ENCODE data around the gene CP.
"Not testable (repeated sequence)": the region's sequence is repeated elsewhere in the genome, so short reads cannot be mapped to it uniquely, and the experiment has no call there.

CP gene

DNA sequence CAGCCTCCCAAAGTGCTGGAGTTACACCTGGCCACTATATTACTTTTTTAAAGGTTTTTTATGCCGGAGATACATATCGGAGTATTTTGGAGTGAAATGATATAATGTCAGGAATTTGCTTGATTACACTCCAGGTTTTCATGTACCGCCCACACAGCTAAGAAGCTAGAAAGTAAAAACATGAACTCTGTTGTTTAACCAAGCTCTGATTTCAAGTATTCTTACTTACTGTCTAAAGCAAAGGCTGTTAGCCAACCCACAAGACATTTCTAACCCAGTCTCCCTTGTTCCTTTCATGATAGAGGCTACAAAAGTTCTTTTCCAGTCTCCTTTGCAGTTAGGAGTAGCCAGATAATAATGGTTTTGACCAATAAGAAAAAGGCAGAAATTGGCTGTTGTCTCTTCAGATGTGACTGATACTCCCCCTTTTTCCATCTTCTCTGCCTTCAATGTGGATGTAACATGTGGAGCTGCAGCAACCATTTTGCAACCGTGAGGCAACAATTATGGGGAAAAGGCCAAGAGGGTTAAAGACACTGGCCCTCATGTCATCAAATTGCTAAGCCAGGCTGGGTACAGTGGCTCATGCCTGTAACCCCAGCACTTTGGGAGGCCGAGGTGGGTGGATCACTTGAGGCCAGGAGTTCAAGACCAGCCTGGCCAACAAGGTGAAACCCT lies 6.1 kb upstream of the CP start:
- no peak for DNase-seq (ENCODE audit: low read depth in 3 of 3)

DNA sequence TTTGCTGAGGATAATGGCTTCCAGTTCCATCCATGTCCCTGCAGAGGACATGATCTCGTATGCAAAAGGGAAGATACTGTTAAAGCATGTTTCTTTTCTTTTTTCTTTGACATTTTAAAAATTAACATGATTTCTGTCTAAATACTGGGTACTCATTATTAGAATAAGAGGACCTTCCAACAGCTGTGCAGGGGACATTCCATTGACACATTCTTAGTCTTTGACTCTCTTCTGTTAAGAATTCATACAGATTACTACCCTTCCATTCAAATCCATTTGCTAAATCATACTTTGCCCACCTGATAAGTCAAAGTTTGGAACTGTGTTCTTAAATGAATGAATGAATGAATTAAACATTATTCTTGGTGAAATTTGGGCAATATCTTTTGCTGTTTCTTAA lies 5.1 kb upstream of the CP start:
- no peak for DNase-seq (ENCODE audit: low read depth in 3 of 3)

DNA sequence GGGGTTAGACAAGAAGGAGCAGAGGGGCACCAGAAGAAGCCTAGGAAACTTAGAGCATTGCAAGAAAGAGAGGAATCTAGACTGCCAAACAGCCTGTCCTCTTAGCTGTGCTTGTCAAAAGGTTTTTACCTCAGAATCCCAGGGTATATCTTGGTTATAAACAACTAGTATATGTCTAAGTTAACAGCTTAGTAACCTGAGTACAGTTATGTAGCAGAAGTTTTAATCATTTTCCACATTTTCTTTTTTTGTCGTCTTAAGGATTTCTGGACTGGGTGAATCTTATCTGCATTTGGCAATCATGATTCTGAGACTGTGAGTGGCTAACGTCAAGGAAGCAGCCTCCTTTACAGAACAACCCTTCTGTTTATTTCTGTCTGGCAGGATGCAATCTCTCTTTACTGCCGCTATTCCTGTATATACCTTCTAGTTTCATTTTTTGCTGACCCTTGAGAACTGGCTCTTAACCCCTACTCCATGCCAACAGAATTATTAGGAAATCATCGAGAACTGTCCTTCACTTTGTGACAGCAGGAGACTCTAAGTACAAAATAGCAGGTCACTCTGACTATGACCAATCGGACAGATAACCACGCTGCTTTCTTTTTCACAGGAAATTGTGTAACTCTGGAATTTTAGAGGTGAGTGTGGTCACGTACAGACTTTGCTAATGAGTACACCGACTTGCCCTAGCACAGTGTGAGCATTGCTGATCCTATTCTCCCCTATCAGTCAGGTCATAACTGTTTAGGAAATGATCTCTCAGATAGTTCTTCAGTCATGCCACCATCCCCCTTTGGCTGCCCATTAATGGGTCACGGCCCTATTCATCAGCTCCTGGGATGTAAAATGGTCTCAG lies 3.3 kb upstream of the CP start:
- peak in 1 of 3 experiments; percentile 5 for DNase-seq (ENCODE audit: low read depth in 3 of 3)

DNA sequence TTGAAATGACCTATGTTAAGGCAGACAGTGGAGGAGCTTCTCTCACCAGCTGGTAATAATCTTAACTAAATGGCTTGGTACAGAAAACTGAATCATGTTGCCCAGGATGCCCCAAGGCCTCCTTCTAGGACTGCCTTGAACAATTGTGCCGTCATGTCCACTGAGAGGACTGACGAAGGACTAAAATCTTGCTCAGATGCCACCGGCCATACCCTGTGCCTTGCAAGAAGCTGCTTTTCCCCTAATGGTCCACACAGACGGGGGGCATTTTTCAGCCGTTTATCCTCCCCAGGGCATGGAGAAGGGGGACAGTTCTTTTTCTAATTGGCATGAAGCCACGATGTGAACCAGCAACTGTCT lies 1.8 kb upstream of the CP start:
- DNase-seq (ENCODE audit: low read depth in 3 of 3): no peak

DNA sequence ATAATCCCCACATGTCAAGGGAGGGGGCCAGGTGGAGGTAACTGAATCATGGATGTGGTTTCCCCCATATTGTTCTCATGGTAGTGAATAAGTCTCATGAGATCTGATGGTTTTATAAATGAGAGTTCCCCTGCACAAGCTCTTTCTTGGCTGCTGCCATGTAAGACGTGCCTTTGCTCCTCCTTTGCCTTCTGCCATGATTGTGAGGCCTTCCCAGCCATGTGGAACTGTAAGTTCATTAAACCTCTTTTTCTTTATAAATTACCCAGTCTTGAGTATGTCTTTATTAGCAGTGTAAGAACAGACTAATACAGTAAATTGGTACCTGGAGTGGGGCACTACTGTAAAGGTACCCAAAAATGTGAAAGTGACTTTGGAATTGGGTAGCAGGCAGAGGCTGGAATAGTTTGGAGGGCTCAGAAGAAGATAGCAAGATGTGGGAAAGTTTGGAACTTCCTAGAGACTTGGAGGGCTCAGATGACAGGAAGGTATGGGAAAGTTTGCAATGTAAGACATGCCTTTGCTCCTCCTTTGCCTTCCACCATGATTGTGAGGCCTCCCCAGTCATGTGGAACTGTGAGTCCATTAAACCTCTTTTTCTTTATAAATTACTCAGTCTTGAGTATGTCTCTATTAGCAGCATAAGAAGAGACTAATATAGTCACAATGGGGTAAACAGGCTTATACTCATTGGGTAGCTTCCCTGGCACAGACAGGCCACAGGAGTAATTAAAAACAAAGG lies 2.1 kb downstream of the CP start:
- DNase-seq (ENCODE audit: low read depth in 3 of 3): not testable (repeated sequence)

DNA sequence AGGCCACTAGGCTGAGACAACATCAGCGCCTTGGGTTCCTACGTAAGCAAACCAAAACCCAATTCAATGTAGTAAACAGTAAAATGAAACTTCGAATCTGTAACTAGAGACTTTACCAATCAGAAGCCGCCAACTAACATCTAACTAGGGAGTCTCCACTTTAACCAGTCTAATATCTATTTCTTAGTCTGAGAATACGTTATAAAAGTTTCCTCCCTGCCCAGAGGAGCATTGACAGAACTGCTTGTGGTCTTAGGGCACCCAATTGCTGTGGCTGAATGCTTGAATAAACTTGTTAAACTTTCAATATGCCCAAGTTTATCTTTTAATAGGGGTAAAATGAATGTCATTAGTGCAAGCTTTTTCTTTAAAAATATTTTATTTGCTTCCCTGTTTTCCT lies 4.3 kb downstream of the CP start:
- no peak for DNase-seq (ENCODE audit: low read depth in 3 of 3)

DNA sequence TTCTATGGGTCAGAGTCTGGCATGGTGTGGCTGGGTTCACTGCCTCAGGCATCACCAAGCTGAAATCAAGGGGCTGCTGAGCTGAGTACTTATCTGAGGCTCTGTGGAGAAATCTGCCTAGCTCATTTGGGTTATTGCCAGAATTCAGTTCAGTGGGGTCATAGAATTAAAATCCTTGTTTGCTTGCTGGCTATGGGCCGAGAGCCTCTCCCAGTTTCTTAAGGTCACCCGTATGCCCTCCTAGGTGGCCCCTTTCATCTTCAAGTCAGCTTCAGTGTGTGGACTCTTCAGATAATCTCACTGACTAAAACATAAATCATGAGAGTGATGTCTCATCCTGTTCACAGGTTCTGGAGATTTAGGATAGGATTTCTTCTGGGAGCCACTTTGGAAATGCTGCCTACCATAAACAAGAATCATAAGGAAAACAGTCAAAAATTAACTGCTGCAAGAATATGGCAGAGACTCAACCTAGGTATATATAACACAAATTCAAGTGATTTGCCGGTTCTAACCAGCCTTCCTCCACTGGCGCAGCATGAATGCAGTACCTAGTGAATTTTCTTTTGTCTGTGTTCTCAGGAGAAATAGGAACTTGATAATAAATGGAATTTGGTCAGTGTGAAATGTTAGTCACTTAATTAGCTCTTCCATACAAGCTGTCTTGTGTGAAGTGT lies 5.3 kb downstream of the CP start:
- DNase-seq (ENCODE audit: low read depth in 3 of 3): no peak

DNA sequence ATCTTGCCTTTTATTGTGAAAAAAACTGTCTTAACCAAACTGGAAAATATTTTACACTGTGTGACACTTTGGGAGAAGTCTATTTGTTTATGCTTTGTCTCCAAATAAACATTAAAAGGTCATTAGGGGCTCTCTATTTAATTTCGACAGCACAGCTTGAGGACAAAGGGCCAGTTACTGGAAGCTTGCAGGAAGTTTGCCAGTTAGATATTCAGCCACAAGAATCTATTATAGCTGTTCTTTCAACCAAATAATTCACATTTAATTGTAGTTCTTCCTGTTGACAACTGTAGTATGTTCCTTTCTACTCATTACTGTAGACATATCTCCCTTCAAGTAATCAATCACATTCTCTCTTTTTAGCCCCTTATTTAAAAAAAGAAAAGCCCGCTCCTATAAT lies 6.1 kb downstream of the CP start:
- DNase-seq (ENCODE audit: low read depth in 3 of 3): no peak

DNA sequence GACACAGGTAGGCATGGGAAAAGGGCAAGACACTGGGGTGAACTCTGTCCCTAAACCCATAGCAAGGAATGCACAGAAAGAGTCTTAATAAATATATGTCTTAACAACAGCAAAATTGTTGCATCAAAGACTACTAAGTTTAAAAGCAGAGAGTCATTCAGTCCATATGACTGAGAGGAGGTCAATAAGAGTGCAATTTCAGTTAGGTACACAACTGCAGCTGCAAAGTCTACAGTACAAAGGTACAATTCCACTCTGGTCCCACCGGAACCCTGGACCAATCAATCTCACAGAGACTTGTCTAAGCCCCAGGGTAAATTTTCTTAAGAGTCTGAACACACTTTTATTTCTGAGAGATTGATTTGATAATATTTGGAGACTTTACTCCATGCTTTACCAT lies 6.9 kb downstream of the CP start:
- no peak for DNase-seq (ENCODE audit: low read depth in 3 of 3)

DNA sequence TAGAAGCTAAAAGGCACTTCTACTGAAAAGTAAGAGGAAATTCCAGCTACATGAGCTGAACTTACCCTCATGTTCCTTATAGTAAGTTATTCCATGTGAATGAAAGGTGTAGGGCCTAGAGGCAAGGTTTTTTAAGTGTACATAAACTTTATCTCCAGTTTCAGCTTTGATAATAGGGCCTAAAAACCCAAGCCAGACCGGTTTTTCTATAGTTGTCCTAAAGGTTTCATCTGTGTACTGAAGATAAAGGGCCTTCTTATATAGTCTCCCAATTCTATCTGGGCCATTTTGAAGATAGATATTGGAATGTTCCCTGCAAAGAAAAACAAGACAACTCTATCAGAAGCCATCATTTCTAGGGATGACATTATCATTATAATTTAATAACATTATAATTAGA lies 9.2 kb downstream of the CP start:
- DNase-seq (ENCODE audit: low read depth in 3 of 3): no peak

DNA sequence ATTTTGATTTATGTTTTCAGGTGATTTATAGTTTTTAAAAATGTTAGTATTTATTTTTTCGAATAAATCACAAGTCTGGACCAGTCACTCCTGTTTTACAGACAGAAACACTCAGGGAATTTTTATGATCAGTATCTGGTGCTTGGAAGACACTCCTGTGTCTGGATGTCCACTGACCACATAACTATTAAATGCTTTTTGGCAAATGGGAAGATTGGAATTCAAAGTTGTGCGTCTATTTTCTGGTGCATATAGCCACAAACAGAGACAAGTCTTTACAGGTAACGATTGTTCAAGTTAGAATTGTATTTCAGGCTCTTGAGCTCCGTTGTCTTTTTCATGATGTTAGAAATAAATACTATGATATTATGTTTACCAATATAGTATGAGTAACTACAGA lies 12.2 kb downstream of the CP start:
- DNase-seq (ENCODE audit: low read depth in 3 of 3): no peak

DNA sequence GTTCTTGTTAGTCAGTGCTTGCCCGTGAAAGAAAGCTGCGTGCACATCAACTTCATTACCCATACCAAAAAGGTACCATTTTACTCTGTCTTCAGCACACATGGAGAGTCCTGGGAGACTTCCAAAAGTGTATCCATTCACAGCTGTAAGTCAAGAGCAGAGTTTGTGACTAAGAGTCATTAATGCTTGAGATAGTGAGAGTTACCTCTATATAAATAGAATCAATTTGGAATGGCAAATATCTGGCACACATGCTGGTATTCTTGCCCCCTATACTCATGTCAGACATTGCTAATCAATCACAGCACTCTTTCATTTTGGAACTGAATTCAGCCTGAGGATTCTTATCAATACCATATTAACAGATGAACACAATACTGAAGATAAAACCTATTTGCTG lies 14.2 kb downstream of the CP start:
- no peak for DNase-seq (ENCODE audit: low read depth in 3 of 3)

DNA sequence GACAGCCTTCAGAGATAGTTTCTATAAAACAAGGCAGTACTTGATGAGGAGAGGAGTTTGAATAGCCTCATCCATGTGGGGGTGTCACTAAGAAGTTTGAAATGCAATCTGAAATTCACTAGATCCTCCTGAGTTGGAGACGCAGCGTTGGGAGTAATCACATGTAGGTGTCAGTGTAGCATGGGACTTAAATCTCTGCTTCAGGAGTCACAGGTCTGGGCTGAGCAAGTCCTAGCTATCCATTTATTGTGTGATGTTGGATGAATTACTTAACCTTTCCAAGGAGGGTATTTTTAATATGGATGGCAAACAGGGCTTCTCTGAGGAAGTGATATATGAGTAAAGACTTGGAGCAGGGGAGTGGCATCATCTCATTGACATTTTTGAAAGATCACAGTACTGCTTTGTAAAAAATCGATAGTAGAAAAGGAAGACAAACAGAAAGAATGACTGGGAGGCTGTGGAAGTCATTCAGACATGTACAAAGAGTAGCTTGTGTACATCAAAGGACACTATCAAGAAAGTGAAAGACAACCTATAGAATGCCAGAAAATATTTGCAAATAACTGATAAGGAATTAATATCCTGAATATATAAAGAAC lies 17.1 kb downstream of the CP start:
- DNase-seq (ENCODE audit: low read depth in 3 of 3): no peak

DNA sequence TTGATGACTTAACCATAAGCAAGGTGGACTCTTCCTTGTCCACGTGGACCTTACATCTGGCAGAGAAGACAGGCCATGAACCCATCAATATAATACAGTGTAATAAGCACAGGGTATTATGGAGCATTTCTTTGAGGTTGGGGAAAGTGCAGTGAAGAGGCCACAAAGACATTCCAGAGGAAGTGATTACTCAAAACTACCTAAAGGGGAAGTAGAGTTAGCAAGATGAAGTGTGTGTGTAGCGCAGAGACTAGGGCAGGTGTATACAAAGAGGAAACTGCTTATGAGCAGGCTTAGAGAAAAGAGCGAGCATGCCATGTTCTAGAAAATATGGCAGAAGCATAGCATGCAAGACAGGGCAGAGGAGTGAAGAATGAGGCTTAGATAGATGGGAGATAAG lies 17.9 kb downstream of the CP start:
- DNase-seq (ENCODE audit: low read depth in 3 of 3): no peak

DNA sequence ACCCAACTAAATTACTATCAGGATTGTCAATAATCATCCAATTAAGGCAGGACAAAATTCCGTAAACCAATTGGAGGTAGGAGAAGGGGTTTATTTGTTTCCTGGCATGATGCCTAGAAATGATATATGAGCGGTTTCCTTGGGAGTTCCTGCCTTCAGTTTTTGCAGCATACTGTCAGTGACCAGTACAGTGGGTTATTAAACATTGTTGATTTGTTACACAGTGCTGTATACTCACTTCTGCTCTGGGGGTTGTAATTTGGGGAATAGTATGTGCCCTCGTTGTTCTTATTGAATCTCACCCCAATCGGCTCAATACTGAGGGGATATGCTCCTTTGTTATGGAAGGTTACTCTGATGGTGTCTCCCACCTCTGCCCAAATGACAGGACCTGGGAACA lies 22.2 kb downstream of the CP start:
- no peak for DNase-seq (ENCODE audit: low read depth in 3 of 3)

DNA sequence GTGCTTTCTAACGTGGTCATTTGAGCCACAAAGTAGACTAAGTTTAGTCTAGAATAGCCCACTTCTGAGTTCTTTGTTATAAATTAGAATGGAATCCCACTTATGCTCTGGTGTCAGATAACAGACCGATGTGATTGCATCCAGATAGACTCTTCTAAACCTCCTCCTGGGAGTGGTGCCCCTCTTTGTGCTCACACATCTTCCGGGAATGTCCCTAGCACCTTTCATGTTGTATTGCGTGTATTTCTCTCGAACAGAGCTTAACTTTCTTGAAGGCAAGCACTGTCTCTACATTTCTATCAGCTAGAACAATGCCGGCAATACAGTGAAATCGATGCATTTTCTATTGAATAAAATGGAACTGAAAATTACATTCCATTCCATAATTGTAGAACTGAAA lies 23.0 kb downstream of the CP start:
- DNase-seq (ENCODE audit: low read depth in 3 of 3): no peak

DNA sequence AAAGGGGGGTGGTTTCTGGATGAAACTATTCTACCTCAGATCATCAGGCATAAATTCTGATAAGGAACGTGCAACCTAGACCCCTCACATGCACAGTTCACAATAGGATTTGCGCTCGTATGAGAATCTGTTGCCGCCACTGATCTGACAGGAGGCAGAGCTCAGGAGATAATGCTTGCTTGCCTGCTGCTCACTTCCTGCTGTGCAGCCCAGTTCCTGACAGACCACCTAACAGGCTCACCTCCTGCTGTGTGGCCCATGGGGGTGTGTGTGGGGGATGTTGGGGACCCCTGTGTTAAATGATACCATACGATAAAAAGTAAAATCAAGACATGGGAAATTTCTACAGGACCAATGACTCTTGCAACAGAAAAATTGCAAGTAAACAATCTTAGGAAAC lies 24.0 kb downstream of the CP start:
- DNase-seq (ENCODE audit: low read depth in 3 of 3): no peak

DNA sequence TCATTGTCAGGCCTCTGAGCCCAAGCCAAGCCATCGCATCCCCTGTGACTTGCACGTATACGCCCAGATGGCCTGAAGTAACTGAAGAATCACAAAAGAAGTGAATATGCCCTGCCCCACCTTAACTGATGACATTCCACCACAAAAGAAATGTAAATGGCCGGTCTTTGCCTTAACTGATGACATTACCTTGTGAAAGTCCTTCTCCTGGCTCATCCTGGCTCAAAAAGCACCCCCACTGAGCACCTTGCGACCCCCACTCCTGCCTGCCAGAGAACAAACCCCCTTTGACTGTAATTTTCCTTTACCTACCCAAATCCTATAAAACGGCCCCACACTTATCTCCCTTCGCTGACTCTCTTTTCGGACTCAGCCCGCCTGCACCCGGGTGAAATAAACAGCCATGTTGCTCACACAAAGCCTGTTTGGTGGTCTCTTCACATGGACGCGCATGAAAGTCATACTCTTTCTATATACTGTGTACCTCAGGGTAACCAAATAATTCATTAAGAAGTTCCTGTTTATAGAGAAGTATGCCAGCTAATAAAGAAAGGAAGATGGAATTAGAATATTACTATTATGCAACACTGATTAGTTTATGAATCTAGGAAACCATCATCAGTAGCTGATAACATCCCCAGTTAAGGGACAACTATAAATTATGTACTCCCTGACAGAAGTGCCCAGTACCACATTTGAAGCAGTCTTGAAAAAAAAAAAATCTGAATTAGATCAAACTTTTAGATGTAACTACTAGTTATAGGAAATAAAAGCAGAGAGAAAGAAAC lies 24.6 kb downstream of the CP start:
- DNase-seq (ENCODE audit: low read depth in 3 of 3): not testable (repeated sequence)

DNA sequence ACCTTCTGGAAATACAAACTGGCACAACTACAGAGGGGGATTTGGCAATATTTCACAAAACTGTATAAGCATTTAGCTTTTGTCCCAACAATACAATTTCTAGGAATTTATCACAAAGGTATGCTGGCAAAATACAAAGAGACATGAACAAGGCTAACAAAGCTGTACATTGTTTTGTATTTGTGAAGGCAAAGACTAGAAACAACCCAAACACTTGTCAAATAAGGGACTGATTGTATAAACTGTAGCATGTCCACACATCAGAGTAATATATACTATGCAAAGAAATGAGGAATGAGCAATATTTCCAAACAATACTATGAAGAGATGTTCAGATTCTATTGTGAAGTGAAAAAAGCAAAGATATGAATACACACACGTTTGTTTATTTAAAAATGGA lies 26.4 kb downstream of the CP start:
- DNase-seq (ENCODE audit: low read depth in 3 of 3): no peak

DNA sequence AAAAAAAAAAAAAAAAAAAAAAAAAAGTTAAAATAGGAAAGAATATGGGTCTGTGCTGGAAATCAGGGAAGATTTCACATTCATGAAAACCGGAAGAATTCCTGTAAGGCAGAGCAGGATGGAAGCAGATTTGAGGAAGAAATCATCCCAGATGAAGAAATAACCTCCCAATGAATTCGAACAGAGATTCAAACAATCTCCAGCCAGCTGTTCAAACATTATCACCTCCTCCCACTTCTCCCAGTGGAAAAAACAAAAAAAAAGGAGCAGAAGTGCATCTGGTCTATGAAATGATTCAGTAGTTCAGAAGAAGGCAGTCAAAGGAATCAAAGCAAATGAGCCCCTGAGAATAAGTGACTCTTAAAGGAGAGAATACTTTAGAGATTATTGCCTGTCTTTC lies 33.1 kb downstream of the CP start:
- DNase-seq (ENCODE audit: low read depth in 3 of 3): no peak

DNA sequence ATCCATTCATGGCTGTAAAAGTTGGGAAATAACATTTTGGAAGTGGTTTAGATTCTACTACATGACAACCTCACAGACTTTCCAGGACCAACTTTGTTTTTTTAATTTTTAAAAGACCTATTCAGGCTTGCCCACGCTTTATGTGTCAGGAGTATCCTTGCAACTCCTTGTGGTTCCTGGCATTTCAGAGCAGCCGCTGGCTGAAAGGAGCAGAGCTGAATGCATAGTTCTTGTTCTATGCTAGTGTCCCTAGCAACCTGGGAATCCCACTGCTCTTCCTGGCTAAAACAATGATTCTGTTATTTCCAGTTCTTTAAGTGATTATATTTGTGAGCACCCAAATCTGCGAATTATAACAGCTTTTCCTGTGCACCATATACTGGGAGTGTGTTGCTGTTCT lies 34.9 kb downstream of the CP start:
- DNase-seq (ENCODE audit: low read depth in 3 of 3): no peak

All from stimulated activated CD4-positive, alpha-beta T cell treated with anti-CD3 and anti-CD28 coated beads, TNF-alpha, amount 100 ng/mL, for 24 hours (primary cell).